DND-41 (cell line): ENCODE measurements around the gene PHRF1.

Source experiments
- EZH2 ChIP-seq: IDR thresholded peaks from 3 replicates; pipeline ENCODE4 v1.6.1; 2012; ENCODE audit warnings: borderline replicate concordance, low read depth, mild to moderate bottlenecking, moderate library complexity, low read length, inconsistent platforms; ENCODE audit not compliant: severe bottlenecking
- TF ChIP-seq, protein P1 (sequence below): IDR thresholded peaks from 2 replicates; pipeline ENCODE4 v1.5.1; 2012; ENCODE audit warnings: borderline replicate concordance, low read length, moderate library complexity, mild to moderate bottlenecking; ENCODE audit not compliant: poor library complexity, severe bottlenecking; ENCODE audit errors: extremely low read depth

DNA sequence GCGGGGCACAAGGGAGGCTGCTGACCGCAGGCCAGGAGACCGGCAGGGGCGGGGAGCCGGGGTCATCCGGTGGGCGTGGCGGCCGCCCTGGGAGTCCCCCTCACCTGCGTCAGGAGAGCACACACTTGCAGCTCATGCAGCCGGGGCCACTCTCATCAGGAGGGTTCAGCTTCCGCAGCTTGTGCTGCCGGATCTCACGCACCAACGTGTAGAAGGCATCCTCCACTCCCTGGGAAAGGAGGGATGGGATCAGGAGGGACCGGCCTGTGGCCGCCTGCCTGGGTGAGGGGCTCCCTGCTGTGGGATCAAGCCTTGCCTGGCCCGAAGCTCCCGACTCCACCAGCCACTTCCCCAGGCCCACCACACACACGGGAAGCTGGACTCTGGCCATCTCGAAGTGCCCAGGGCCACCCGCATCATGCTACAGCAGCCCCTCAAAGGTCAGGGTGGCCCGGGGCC lies 43.7 kb upstream of the PHRF1 start:
- TF ChIP-seq, protein P1, sequence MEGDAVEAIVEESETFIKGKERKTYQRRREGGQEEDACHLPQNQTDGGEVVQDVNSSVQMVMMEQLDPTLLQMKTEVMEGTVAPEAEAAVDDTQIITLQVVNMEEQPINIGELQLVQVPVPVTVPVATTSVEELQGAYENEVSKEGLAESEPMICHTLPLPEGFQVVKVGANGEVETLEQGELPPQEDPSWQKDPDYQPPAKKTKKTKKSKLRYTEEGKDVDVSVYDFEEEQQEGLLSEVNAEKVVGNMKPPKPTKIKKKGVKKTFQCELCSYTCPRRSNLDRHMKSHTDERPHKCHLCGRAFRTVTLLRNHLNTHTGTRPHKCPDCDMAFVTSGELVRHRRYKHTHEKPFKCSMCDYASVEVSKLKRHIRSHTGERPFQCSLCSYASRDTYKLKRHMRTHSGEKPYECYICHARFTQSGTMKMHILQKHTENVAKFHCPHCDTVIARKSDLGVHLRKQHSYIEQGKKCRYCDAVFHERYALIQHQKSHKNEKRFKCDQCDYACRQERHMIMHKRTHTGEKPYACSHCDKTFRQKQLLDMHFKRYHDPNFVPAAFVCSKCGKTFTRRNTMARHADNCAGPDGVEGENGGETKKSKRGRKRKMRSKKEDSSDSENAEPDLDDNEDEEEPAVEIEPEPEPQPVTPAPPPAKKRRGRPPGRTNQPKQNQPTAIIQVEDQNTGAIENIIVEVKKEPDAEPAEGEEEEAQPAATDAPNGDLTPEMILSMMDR = no peak
- no peak for TF ChIP-seq EZH2
